Hepatocyte (in vitro differentiated cells): Measurements from ENCODE around the gene XPNPEP2. TPM values are rescaled to one million over a fixed set of nuclear protein-coding genes. Genes with fewer than 3 reads are reported as not detected.

Experiments used
- DNase-seq: peaks from one replicate; pipeline ENCODE4 v3.0.0-alpha.2; 2016; ENCODE audit warnings: low spot score
- H2AFZ ChIP-seq: fragments of 200-600 bp; sonication (generic); 2 replicates; pipeline ENCODE4 v1.6.0; 2016; ENCODE audit warnings: antibody characterized with exemption, mild to moderate bottlenecking
- H3K27ac ChIP-seq: fragments of 200-600 bp; sonication (generic); 2 replicates; pipeline ENCODE4 v1.5.1; 2016; ENCODE audit warnings: mild to moderate bottlenecking
- H3K27me3 ChIP-seq: fragments of 200-600 bp; sonication (generic); 2 replicates; pipeline ENCODE4 v1.6.1; 2016
- H3K36me3 ChIP-seq: fragments of 200-600 bp; sonication (generic); replicated peaks from 2 replicates; pipeline ENCODE4 v1.5.1; 2016; ENCODE audit warnings: low read depth; ENCODE audit not compliant: insufficient read depth
- H3K4me1 ChIP-seq: fragments of 200-600 bp; sonication (generic); 2 replicates; pipeline ENCODE4 v1.5.1; 2016; ENCODE audit warnings: mild to moderate bottlenecking, moderate library complexity; ENCODE audit not compliant: insufficient read depth
- H3K4me2 ChIP-seq: fragments of 200-600 bp; sonication (generic); 2 replicates; pipeline ENCODE4 v1.6.0; 2016
- H3K4me3 ChIP-seq: fragments of 200-600 bp; sonication (generic); 2 replicates; pipeline ENCODE4 v1.5.1; 2016; ENCODE audit warnings: mild to moderate bottlenecking
- H3K79me2 ChIP-seq: fragments of 200-600 bp; sonication (generic); 2 replicates; pipeline ENCODE4 v1.6.0; 2017; ENCODE audit warnings: mild to moderate bottlenecking
- H3K9me2 ChIP-seq: fragments of 200-600 bp; sonication (generic); replicated peaks from 2 replicates; pipeline ENCODE4 v1.6.0; 2017; ENCODE audit warnings: mild to moderate bottlenecking; ENCODE audit not compliant: insufficient read depth
- H3K9me3 ChIP-seq: fragments of 200-600 bp; sonication (generic); 2 replicates; pipeline ENCODE4 v1.5.1; 2016; ENCODE audit warnings: low read depth, mild to moderate bottlenecking
- H4K20me1 ChIP-seq: fragments of 200-600 bp; sonication (generic); 2 replicates; pipeline ENCODE4 v1.6.0; 2016; ENCODE audit warnings: mild to moderate bottlenecking; ENCODE audit not compliant: insufficient read depth, poor library complexity, severe bottlenecking
- EZH2 ChIP-seq: fragments of 200-600 bp; sonication (generic); IDR thresholded peaks from 2 replicates; pipeline ENCODE4 v1.6.1; 2016; ENCODE audit warnings: antibody characterized with exemption, mild to moderate bottlenecking, borderline replicate concordance
- EZH2phosphoT487 ChIP-seq: fragments of 200-600 bp; sonication (generic); IDR thresholded peaks from one replicate; pipeline ENCODE4 v1.6.1; 2018; ENCODE audit warnings: antibody characterized with exemption, mild to moderate bottlenecking, low read depth, moderate library complexity; ENCODE audit not compliant: unreplicated experiment, severe bottlenecking
- WGBS: methylation state at CpG from one replicate; pipeline ENCODE4 v1.1.6; 2016; ENCODE audit warnings: low lambda C conversion rate; ENCODE audit errors: missing lambda C conversion rate; 5-methylcytosine and 5-hydroxymethylcytosine counted together
- polyA plus RNA-seq: library from polyadenylated mRNA; unstranded; fragments of >200 nt; fragmentation: Nextera tagmentation; extraction: Ambion mirVana; gene quantifications from 2 replicates; pipeline ENCODE4 v1.2.1, GENCODE V29; 2016
- total RNA-seq: library from RNA; depleted of rRNA; stranded (reverse); fragments of >200 nt; gene quantifications from 2 replicates; pipeline ENCODE4 v1.2.3, GENCODE V29; 2014
- TF ChIP-seq, protein P1 (sequence below): fragments of 200-600 bp; sonication (generic); IDR thresholded peaks from 2 replicates; pipeline ENCODE4 v1.5.1; 2016; ENCODE audit warnings: antibody characterized with exemption, mild to moderate bottlenecking; ENCODE audit not compliant: poor library complexity

Gene XPNPEP2
- total and polyA plus RNA-seq, 2 experiments from 2014 or later: 21.9 to 23.1 TPM

GRCh38 chrX:129714581-129714980 lies 24.2 kb upstream of the XPNPEP2 start:
- H3K4me1 ChIP-seq: no peaks in the 10 kb centered on the region
- H3K27me3 ChIP-seq: no peaks in the 10 kb centered on the region
- no peak overlapping the region for H3K27ac ChIP-seq
- H2AFZ ChIP-seq: no peak overlapping the region
- H3K36me3 ChIP-seq: no peaks in the 10 kb centered on the region
- WGBS: 76% methylated on average over 4 of the region's 4 CpGs
- H4K20me1 ChIP-seq: no peaks in the 10 kb centered on the region
- H3K4me2 ChIP-seq: no peak overlapping the region
- no peaks in the 10 kb centered on the region for H3K79me2 ChIP-seq
- TF ChIP-seq, protein P1, sequence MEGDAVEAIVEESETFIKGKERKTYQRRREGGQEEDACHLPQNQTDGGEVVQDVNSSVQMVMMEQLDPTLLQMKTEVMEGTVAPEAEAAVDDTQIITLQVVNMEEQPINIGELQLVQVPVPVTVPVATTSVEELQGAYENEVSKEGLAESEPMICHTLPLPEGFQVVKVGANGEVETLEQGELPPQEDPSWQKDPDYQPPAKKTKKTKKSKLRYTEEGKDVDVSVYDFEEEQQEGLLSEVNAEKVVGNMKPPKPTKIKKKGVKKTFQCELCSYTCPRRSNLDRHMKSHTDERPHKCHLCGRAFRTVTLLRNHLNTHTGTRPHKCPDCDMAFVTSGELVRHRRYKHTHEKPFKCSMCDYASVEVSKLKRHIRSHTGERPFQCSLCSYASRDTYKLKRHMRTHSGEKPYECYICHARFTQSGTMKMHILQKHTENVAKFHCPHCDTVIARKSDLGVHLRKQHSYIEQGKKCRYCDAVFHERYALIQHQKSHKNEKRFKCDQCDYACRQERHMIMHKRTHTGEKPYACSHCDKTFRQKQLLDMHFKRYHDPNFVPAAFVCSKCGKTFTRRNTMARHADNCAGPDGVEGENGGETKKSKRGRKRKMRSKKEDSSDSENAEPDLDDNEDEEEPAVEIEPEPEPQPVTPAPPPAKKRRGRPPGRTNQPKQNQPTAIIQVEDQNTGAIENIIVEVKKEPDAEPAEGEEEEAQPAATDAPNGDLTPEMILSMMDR: no peak
- H3K9me2 ChIP-seq: no peaks in the 10 kb centered on the region
- H3K9me3 ChIP-seq: no peaks in the 10 kb centered on the region
- DNase-seq: no peak
- H3K4me3 ChIP-seq: no peak overlapping the region

GRCh38 chrX:129716507-129716906 lies 22.3 kb upstream of the XPNPEP2 start:
- H3K4me2 ChIP-seq: no peak overlapping the region
- H3K4me3 ChIP-seq: no peak overlapping the region
- 80% methylated on average over 4 of the region's 4 CpGs for WGBS
- DNase-seq: no peak
- H4K20me1 ChIP-seq: no peaks in the 10 kb centered on the region
- no peaks in the 10 kb centered on the region for H3K36me3 ChIP-seq
- no peaks in the 10 kb centered on the region for H3K9me3 ChIP-seq
- no peaks in the 10 kb centered on the region for H3K27me3 ChIP-seq
- TF ChIP-seq, protein P1: no peak
- TF ChIP-seq EZH2 (no peak), EZH2phosphoT487 (no peak)
- H3K79me2 ChIP-seq: no peaks in the 10 kb centered on the region
- no peaks in the 10 kb centered on the region for H3K4me1 ChIP-seq
- no peak overlapping the region for H3K27ac ChIP-seq
- no peak overlapping the region for H2AFZ ChIP-seq
- no peaks in the 10 kb centered on the region for H3K9me2 ChIP-seq

DNA sequence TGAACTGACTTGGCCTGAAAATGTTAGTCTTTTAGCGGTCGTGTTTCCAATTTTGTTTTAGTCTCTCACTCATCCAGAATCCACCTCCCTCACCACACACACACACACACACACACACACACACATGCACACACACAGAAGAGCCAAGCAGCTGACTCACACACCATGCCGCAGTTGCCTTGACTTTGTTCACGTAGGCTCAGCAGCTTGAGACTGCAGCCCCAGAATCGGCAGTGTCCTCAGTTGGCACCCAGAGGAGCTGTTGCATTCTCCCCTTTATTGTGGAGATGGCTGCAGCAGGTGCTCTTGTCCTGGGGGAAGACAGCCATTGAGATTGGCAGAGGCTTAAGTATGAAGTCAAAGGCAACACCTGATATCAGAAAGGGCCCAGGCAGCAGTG lies 20.9 kb upstream of the XPNPEP2 start:
- DNase-seq: no peak
- TF ChIP-seq EZH2 (no peak), EZH2phosphoT487 (no peak)
- TF ChIP-seq, protein P1: no peak
- Histone ChIP-seq H3K36me3 (no peaks in the 10 kb centered on the region), H3K9me3 (no peaks in the 10 kb centered on the region), H3K4me1 (no peaks in the 10 kb centered on the region), H4K20me1 (no peaks in the 10 kb centered on the region), H3K27ac (no peak overlapping the region), H3K4me3 (no peak overlapping the region), H3K79me2 (no peaks in the 10 kb centered on the region), H3K9me2 (no peaks in the 10 kb centered on the region), H3K27me3 (no peaks in the 10 kb centered on the region), H2AFZ (no peak overlapping the region), H3K4me2 (no peak overlapping the region)
- 62% methylated on average over 5 of the region's 5 CpGs for WGBS

- no peak overlapping the region for H3K4me2 ChIP-seq
- H3K36me3 ChIP-seq: no peaks in the 10 kb centered on the region
- H3K27me3 ChIP-seq: no peaks in the 10 kb centered on the region
- H2AFZ ChIP-seq: no peak overlapping the region
- no peaks in the 10 kb centered on the region for H3K4me1 ChIP-seq
- H3K4me3 ChIP-seq: no peak overlapping the region
- 82% methylated on average over 5 of the region's 5 CpGs for WGBS
- no peak overlapping the region for H3K27ac ChIP-seq
- H3K79me2 ChIP-seq: no peaks in the 10 kb centered on the region
- TF ChIP-seq, protein P1: no peak
- TF ChIP-seq EZH2phosphoT487 (no peak), EZH2 (no peak)
- H4K20me1 ChIP-seq: no peaks in the 10 kb centered on the region
- no peak for DNase-seq
- no peaks in the 10 kb centered on the region for H3K9me2 ChIP-seq
- no peaks in the 10 kb centered on the region for H3K9me3 ChIP-seq
Measured at GRCh38 chrX:129718676-129719075, 20.1 kb upstream of the XPNPEP2 start.
